ENCODE data around the gene NRCAM.

- TF ChIP-seq, protein P1, sequence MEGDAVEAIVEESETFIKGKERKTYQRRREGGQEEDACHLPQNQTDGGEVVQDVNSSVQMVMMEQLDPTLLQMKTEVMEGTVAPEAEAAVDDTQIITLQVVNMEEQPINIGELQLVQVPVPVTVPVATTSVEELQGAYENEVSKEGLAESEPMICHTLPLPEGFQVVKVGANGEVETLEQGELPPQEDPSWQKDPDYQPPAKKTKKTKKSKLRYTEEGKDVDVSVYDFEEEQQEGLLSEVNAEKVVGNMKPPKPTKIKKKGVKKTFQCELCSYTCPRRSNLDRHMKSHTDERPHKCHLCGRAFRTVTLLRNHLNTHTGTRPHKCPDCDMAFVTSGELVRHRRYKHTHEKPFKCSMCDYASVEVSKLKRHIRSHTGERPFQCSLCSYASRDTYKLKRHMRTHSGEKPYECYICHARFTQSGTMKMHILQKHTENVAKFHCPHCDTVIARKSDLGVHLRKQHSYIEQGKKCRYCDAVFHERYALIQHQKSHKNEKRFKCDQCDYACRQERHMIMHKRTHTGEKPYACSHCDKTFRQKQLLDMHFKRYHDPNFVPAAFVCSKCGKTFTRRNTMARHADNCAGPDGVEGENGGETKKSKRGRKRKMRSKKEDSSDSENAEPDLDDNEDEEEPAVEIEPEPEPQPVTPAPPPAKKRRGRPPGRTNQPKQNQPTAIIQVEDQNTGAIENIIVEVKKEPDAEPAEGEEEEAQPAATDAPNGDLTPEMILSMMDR (IDR thresholded peaks at IDR 0.05) = no peak
- no peak for TF ChIP-seq NR3C1 (IDR thresholded peaks at IDR 0.05)
- TF ChIP-seq PBX3 (IDR thresholded peaks at IDR 0.05) = no peak
- TF ChIP-seq SREBF2 (IDR thresholded peaks at IDR 0.05) = no peak
- no peak for TF ChIP-seq REST (IDR thresholded peaks at IDR 0.05)
- no peak for TF ChIP-seq SMC3 (IDR thresholded peaks at IDR 0.05)
- TF ChIP-seq POLR2A (IDR thresholded peaks at IDR 0.05; ENCODE audit: low read length) = no peak
- no peak for TF ChIP-seq RAD21 (conservative IDR thresholded peaks at IDR 0.05 in 1 of 2, IDR thresholded peaks at IDR 0.05 in 1 of 2)
- no peak for TF ChIP-seq HOXA7 (CRISPR knock-in tag; IDR thresholded peaks at IDR 0.05)
- TF ChIP-seq ESRRA (IDR thresholded peaks at IDR 0.05; ENCODE audit: borderline replicate concordance, low read length) = no peak
- TF ChIP-seq EP300 (IDR thresholded peaks at IDR 0.05) = no peak
- TF ChIP-seq EHMT2 (IDR thresholded peaks at IDR 0.05; ENCODE audit: low read depth) = no peak
- TF ChIP-seq, protein P2, sequence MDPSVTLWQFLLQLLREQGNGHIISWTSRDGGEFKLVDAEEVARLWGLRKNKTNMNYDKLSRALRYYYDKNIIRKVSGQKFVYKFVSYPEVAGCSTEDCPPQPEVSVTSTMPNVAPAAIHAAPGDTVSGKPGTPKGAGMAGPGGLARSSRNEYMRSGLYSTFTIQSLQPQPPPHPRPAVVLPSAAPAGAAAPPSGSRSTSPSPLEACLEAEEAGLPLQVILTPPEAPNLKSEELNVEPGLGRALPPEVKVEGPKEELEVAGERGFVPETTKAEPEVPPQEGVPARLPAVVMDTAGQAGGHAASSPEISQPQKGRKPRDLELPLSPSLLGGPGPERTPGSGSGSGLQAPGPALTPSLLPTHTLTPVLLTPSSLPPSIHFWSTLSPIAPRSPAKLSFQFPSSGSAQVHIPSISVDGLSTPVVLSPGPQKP (IDR thresholded peaks at IDR 0.05; ENCODE audit: low read depth, low read length) = no peak
- TF ChIP-seq RCOR1 (IDR thresholded peaks at IDR 0.05; ENCODE audit: low read depth, low read length) = no peak
Observed at GRCh38 chr7:108239501-108240225, 216.6 kb downstream of the NRCAM start.
